OCI-LY7 (cell line): ENCODE data around the gene DLGAP1.

Experiments
- CTCF ChIP-seq: fragments of 200-600 bp; sonication (generic); conservative IDR thresholded peaks from 2 replicates; pipeline ENCODE4 v1.5.1; 2014; ENCODE audit warnings: mild to moderate bottlenecking, antibody characterized with exemption, low read length, moderate library complexity, mixed read lengths
- EZH2phosphoT487 ChIP-seq: fragments of 200-600 bp; sonication (generic); IDR thresholded peaks from 2 replicates; pipeline ENCODE4 v1.6.1; 2018; ENCODE audit warnings: low read depth, borderline replicate concordance, mild to moderate bottlenecking, mixed run types, antibody characterized with exemption, low read length, moderate library complexity, mixed read lengths

GRCh38 chr18:3948958-3949357, 506.1 kb downstream of the DLGAP1 start:
- TF ChIP-seq EZH2phosphoT487 (no peak), CTCF (no peak)
